Diencephalon (tissue), 1 donor: ENCODE data around the gene EPHA5. TPM values are rescaled to one million over a fixed set of nuclear protein-coding genes. Genes with fewer than 3 reads are reported as not detected.

Experiments used
- total RNA-seq: library from RNA; depleted of rRNA; stranded (reverse); fragments of >200 nt; gene quantifications from one replicate; pipeline ENCODE4 v1.2.3, GENCODE V29; 2014

EPHA5 gene
- total RNA-seq, result 84.4 TPM

GRCh38 chr4:65670331-65671031 lies at the start of gene EPHA5:
TSS of gene EPHA5 (minus strand) at chr4:65670489. CDS start at chr4:65669742, 747 bp downstream.

